Stimulated activated CD8-positive, alpha-beta memory T cell treated with anti-CD3 and anti-CD28 coated beads, Interleukin-4, amount 100 ng/mL, for 1 hour (primary cell): ENCODE data around the gene UFD1.

Source experiments
- DNase-seq, 2 donors: peaks; one replicate each; pipeline ENCODE4 v3.0.0-alpha.2; 2020; ENCODE audit warnings: low read depth in 2 of 2, low spot score in 1 of 2

Gene UFD1

GRCh38 chr22:19516378-19517170 lies 37.6 kb upstream of the UFD1 start:
- no peak for DNase-seq

- DNase-seq = no peak
These were observed 36.8 kb upstream of the UFD1 start for GRCh38 chr22:19515654-19516377.

GRCh38 chr22:19514831-19515565 lies 36.0 kb upstream of the UFD1 start:
- DNase-seq = no peak

GRCh38 chr22:19513823-19514222 lies 34.8 kb upstream of the UFD1 start:
- DNase-seq = no peak

GRCh38 chr22:19510919-19511341 lies 31.9 kb upstream of the UFD1 start:
- DNase-seq = no peak

- DNase-seq = no peak
These were observed 30.9 kb upstream of the UFD1 start for GRCh38 chr22:19509923-19510322.

- no peak for DNase-seq
These were observed 30.2 kb upstream of the UFD1 start for GRCh38 chr22:19509191-19509590.

GRCh38 chr22:19508024-19508776 lies 29.2 kb upstream of the UFD1 start:
- no peak for DNase-seq

GRCh38 chr22:19507534-19507861 lies 28.5 kb upstream of the UFD1 start:
- DNase-seq = no peak

- no peak for DNase-seq
These were observed 27.2 kb upstream of the UFD1 start for GRCh38 chr22:19506212-19506611.

GRCh38 chr22:19505735-19506126 lies 26.7 kb upstream of the UFD1 start:
- no peak for DNase-seq

GRCh38 chr22:19504900-19505734 lies 26.1 kb upstream of the UFD1 start:
- DNase-seq = no peak

GRCh38 chr22:19503869-19504268 lies 24.9 kb upstream of the UFD1 start:
- DNase-seq = no peak

- DNase-seq = no peak
These were observed 24.4 kb upstream of the UFD1 start for GRCh38 chr22:19503367-19503766.

GRCh38 chr22:19501897-19502447 lies 23.0 kb upstream of the UFD1 start:
- no peak for DNase-seq

GRCh38 chr22:19499880-19500242 lies 20.9 kb upstream of the UFD1 start:
- no peak for DNase-seq

GRCh38 chr22:19499236-19499879 lies 20.4 kb upstream of the UFD1 start:
- no peak for DNase-seq

- DNase-seq = no peak
These were observed 19.8 kb upstream of the UFD1 start for GRCh38 chr22:19498866-19499190.

- no peak for DNase-seq
These were observed 19.3 kb upstream of the UFD1 start for GRCh38 chr22:19498154-19498865.
